Measurements from ENCODE around the gene LSP1.

DNA sequence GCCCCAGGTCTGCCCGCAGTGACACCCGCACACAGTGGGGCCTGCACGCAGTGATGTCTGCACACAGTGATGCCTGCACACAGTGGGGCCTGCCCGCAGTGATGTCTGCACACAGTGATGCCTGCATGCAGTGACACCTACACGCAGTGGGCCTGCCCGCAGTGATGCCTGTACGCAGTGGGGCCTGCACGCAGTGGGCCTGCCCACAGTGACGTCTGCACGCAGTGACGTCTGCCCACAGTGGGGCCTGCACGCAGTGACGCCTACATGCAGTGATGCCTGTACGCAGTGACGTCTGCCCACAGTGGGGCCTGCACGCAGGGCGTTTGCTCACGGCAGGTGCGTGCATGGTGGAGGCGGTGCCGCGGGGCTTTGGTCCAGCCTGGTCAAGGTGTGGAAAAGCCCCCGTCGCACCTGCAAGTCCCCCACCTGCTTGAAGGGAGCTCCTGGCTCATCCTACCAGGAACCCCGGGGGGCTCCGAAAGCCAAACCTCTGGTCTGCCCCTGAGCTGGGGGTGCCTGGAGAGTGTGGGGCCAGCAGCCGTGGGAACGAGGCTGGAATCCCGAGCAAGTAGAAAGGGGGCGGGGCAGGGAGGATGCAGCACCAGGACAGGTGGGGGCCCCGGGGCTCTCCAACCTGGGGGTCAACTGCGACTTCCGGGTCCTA is 27.0 kb upstream of the LSP1 start:
- no peak for TF ChIP-seq EZH2phosphoT487 (IDR thresholded peaks at IDR 0.05; ENCODE audit: low read depth, severe bottlenecking, unreplicated experiment)
- no peak for TF ChIP-seq EZH2 (IDR thresholded peaks at IDR 0.05; ENCODE audit: borderline replicate concordance)
